Right kidney (tissue), 1 donor: ENCODE results near the gene ZNF319.
"Not testable (repeated sequence)": the region's sequence is repeated elsewhere in the genome, so short reads cannot be mapped to it uniquely, and the experiment has no call there.

Experiments used
- DNase-seq: peaks from one replicate; pipeline ENCODE4 v3.0.0-alpha.2; 2016

ZNF319 gene

GRCh38 chr16:58022601-58023371, 22.3 kb upstream of the ZNF319 start:
- peak; percentile 35 for DNase-seq

- no peak for DNase-seq
Measured at GRCh38 chr16:58021661-58022551, 21.4 kb upstream of the ZNF319 start.

GRCh38 chr16:58020628-58021521, 20.4 kb upstream of the ZNF319 start:
- DNase-seq: no peak

- DNase-seq: no peak
Measured at GRCh38 chr16:58019866-58020538, 19.5 kb upstream of the ZNF319 start.

- no peak for DNase-seq
Measured at GRCh38 chr16:58018803-58019202, 18.3 kb upstream of the ZNF319 start.

GRCh38 chr16:58016840-58017446, 16.5 kb upstream of the ZNF319 start:
- DNase-seq: no peak

GRCh38 chr16:58013201-58013956, 12.9 kb upstream of the ZNF319 start:
- DNase-seq: no peak

- DNase-seq: no peak
Measured at GRCh38 chr16:58012481-58012880, 12.0 kb upstream of the ZNF319 start.

- DNase-seq: no peak
Measured at GRCh38 chr16:58011652-58012051, 11.2 kb upstream of the ZNF319 start.

GRCh38 chr16:58010886-58011285, 10.4 kb upstream of the ZNF319 start:
- no peak for DNase-seq

- no peak for DNase-seq
Measured at GRCh38 chr16:58009856-58010416, 9.5 kb upstream of the ZNF319 start.

- DNase-seq: not testable (repeated sequence)
Measured at GRCh38 chr16:58004736-58005135, 4.3 kb upstream of the ZNF319 start.

GRCh38 chr16:58002936-58003335, 2.5 kb upstream of the ZNF319 start:
- DNase-seq: no peak

- no peak for DNase-seq
Measured at GRCh38 chr16:58002416-58002800, 1.9 kb upstream of the ZNF319 start.

GRCh38 chr16:58001781-58002415, 1.4 kb upstream of the ZNF319 start:
- no peak for DNase-seq

- peak; percentile 90 for DNase-seq
Measured at GRCh38 chr16:58000706-58001676, 519 bp upstream of the ZNF319 start, which contains the start of gene USB1. USB1 (plus strand) TSS chr16:58001407; CDS start chr16:58001484, 77 bp downstream.

- no peak for DNase-seq
Measured at GRCh38 chr16:57999366-57999970, 1.0 kb downstream of the ZNF319 start.

GRCh38 chr16:57998992-57999365, 1.5 kb downstream of the ZNF319 start:
- no peak for DNase-seq
